ENCODE results near the gene TMEM245.

- TF ChIP-seq CTCF (IDR thresholded peaks at IDR 0.05) = no peak
- TF ChIP-seq EZH2phosphoT487 (IDR thresholded peaks at IDR 0.05) = no peak
- TF ChIP-seq EZH2 (IDR thresholded peaks at IDR 0.05) = no peak
Measured at GRCh38 chr9:109141375-109141774, 21.6 kb upstream of the TMEM245 start.
